Sigmoid colon (tissue), 3 donors: ENCODE measurements around the gene MIA2.

Source experiments
- POLR2A ChIP-seq, 2 donors: fragments of 450-650 bp; IDR thresholded peaks; one replicate each; pipeline ENCODE4 v1.6.1; 2016; ENCODE audit warnings: antibody characterized with exemption in 2 of 2, mild to moderate bottlenecking in 2 of 2, moderate library complexity in 2 of 2
- TF ChIP-seq, protein P1 (sequence below), 4 experiments: fragments of 450-650 bp in 3 of 4; fragments of 200-600 bp in 1 of 4; IDR thresholded peaks; one replicate each; pipeline ENCODE4 v1.5.1; 2016 to 2019; ENCODE audit warnings: antibody characterized with exemption in 4 of 4, mild to moderate bottlenecking in 3 of 4, moderate library complexity in 2 of 4

DNA sequence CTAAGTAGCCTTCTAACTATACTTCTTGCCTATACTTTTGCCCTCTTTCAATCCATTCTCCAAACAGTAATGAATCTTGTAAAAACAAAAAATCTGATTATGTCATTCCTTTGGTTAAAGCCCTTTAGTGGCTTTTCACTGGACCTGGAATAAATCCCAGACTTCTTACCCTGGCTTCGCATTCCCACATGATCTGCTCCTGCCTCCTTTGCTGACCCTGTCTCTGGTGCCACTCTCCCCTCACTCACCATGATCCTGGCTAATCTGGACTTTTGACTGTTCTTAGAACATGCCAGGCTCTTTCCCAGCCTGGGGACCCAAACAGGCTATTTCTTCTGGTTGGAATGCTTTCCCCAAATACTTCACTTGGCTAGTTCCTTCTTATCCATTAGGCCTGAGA, 7.9 kb downstream of the MIA2 start:
- TF ChIP-seq, protein P1, sequence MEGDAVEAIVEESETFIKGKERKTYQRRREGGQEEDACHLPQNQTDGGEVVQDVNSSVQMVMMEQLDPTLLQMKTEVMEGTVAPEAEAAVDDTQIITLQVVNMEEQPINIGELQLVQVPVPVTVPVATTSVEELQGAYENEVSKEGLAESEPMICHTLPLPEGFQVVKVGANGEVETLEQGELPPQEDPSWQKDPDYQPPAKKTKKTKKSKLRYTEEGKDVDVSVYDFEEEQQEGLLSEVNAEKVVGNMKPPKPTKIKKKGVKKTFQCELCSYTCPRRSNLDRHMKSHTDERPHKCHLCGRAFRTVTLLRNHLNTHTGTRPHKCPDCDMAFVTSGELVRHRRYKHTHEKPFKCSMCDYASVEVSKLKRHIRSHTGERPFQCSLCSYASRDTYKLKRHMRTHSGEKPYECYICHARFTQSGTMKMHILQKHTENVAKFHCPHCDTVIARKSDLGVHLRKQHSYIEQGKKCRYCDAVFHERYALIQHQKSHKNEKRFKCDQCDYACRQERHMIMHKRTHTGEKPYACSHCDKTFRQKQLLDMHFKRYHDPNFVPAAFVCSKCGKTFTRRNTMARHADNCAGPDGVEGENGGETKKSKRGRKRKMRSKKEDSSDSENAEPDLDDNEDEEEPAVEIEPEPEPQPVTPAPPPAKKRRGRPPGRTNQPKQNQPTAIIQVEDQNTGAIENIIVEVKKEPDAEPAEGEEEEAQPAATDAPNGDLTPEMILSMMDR (IDR thresholded peaks at IDR 0.05): no peak
- TF ChIP-seq POLR2A (IDR thresholded peaks at IDR 0.05): no peak
